Spleen (tissue), 7 donors: ENCODE data around the gene DBF4B.

Experiments used
- POLR2AphosphoS5 ChIP-seq, 3 donors: sonication (generic); formaldehyde crosslinking; IDR thresholded peaks; one replicate each; pipeline ENCODE4 v1.5.1; 2017; ENCODE audit warnings: antibody characterized with exemption in 3 of 3
- TF ChIP-seq, protein P1 (sequence below), 11 experiments: fragments of 200-600 bp in 7 of 11; fragments of 450-650 bp in 4 of 11; sonication (generic) in 4 of 11; IDR thresholded peaks in 8 of 11; conservative IDR thresholded peaks in 3 of 11; 1 replicate in 7 of 11; 2 replicates in 4 of 11; pipeline versions ENCODE4 v1.4.0 to v1.8.0; 2016 to 2021; ENCODE audit warnings: antibody characterized with exemption in 11 of 11, inconsistent platforms in 4 of 11, mild to moderate bottlenecking in 1 of 11
- donor health status: DM: no; HTN: no; CAD: no; lungs with moderate emphysema.
- donor health status: DM: no; HTN: no; CAD: no.
- donor health status: DM: no; HTN: no; CAD: no.

DNA sequence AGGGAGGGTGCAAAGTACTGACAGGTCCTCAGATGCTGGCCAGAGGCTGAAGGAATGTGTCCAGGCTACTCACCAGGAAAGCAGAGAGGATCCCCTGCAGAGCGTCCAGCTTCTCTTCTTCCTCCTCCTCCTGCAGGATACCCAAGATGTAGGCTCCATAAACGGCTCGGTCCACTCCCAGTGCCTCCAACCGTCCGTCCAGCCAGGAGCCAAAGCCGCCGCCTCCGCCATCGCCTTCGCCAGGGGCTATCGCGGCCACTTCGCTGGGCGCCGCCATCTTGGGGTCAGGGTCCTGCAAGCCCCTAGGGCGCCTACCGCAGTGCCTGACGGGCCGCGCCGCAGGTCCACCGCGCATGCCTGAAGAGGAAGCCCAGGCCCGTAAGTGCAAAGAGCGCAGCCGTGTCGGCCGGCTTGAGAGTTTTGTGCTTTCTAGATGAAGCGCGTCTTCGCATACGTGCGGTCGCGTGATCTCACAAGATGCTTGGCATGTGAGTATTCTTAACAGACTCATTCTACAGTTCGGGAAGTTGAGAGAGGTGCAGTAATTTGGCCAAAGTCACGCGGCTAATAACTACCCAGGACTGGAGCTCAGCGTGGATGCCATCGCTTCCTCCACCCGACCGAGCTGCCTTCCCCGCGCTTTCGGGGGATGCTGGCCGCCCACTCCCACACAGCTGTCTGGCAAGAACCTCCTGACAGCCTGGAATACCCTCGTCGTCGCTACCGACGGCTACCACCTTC is 18.8 kb upstream of the DBF4B start, which contains the start of gene CCDC43:
- TF ChIP-seq, protein P1, sequence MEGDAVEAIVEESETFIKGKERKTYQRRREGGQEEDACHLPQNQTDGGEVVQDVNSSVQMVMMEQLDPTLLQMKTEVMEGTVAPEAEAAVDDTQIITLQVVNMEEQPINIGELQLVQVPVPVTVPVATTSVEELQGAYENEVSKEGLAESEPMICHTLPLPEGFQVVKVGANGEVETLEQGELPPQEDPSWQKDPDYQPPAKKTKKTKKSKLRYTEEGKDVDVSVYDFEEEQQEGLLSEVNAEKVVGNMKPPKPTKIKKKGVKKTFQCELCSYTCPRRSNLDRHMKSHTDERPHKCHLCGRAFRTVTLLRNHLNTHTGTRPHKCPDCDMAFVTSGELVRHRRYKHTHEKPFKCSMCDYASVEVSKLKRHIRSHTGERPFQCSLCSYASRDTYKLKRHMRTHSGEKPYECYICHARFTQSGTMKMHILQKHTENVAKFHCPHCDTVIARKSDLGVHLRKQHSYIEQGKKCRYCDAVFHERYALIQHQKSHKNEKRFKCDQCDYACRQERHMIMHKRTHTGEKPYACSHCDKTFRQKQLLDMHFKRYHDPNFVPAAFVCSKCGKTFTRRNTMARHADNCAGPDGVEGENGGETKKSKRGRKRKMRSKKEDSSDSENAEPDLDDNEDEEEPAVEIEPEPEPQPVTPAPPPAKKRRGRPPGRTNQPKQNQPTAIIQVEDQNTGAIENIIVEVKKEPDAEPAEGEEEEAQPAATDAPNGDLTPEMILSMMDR (IDR thresholded peaks at IDR 0.05 in 8 of 11, conservative IDR thresholded peaks at IDR 0.05 in 3 of 11) = no peak
- TF ChIP-seq POLR2AphosphoS5 (IDR thresholded peaks at IDR 0.05) = peak; percentile 87 to 93 (median 92)
